NK-92 (cell line): ENCODE measurements around the gene SPRED1.

Experiments used
- DNase-seq: peaks from one replicate; lab custom pipeline; 2025; ENCODE audit not compliant: unreplicated experiment; lab: John Stamatoyannopoulos, UW

SPRED1 gene

GRCh38 chr15:38252481-38253350 lies at the start of gene SPRED1:
Gene SPRED1 (plus strand): TSS chr15:38252836. CDS start chr15:38253186, 350 bp downstream.
- no peak for DNase-seq

- no peak for DNase-seq
Measured at GRCh38 chr15:38205526-38206272, 46.9 kb upstream of the SPRED1 start.

GRCh38 chr15:38207621-38208020 lies 45.0 kb upstream of the SPRED1 start:
- no peak for DNase-seq

GRCh38 chr15:38208206-38208605 lies 44.4 kb upstream of the SPRED1 start:
- DNase-seq, result no peak

GRCh38 chr15:38208779-38209178 lies 43.9 kb upstream of the SPRED1 start:
- DNase-seq, result no peak

GRCh38 chr15:38211249-38211648 lies 41.4 kb upstream of the SPRED1 start:
- no peak for DNase-seq

GRCh38 chr15:38211811-38212210 lies 40.8 kb upstream of the SPRED1 start:
- no peak for DNase-seq

- DNase-seq, result no peak
Measured at GRCh38 chr15:38212729-38213351, 39.8 kb upstream of the SPRED1 start.

GRCh38 chr15:38213356-38213755 lies 39.3 kb upstream of the SPRED1 start:
- no peak for DNase-seq

- no peak for DNase-seq
Measured at GRCh38 chr15:38215707-38216106, 36.9 kb upstream of the SPRED1 start.

GRCh38 chr15:38216763-38217162 lies 35.9 kb upstream of the SPRED1 start:
- DNase-seq, result no peak

GRCh38 chr15:38217191-38217595 lies 35.4 kb upstream of the SPRED1 start:
- DNase-seq, result no peak

GRCh38 chr15:38217788-38218609 lies 34.6 kb upstream of the SPRED1 start:
- no peak for DNase-seq

GRCh38 chr15:38220606-38221273 lies 31.9 kb upstream of the SPRED1 start:
- no peak for DNase-seq

- no peak for DNase-seq
Measured at GRCh38 chr15:38224486-38224885, 28.1 kb upstream of the SPRED1 start.

GRCh38 chr15:38225381-38225780 lies 27.3 kb upstream of the SPRED1 start:
- DNase-seq, result no peak

- DNase-seq, result no peak
Measured at GRCh38 chr15:38226608-38227266, 25.9 kb upstream of the SPRED1 start.

- DNase-seq, result no peak
Measured at GRCh38 chr15:38227941-38228340, 24.7 kb upstream of the SPRED1 start.

GRCh38 chr15:38228618-38229017 lies 24.0 kb upstream of the SPRED1 start:
- DNase-seq, result no peak
